Mucosa of gallbladder (tissue), 1 donor: ENCODE data around the gene WDR41. TPM values are rescaled to one million over a fixed set of nuclear protein-coding genes. Genes with fewer than 3 reads are reported as not detected.

Source experiments
- DNase-seq: peaks from one replicate; pipeline ENCODE4 v3.0.0-alpha.2; 2020; ENCODE audit warnings: low spot score
- total RNA-seq: library from RNA; stranded (reverse); gene quantifications from one replicate; pipeline ENCODE4 v1.2.1, GENCODE V29; 2021
- donor health status: DM: no; HTN: no; CAD: no.

Gene WDR41
- total RNA-seq, 1 donor from 2014 or later = 30.1 TPM

GRCh38 chr5:77448831-77449230 lies 43.3 kb downstream of the WDR41 start:
- DNase-seq = no peak

DNA sequence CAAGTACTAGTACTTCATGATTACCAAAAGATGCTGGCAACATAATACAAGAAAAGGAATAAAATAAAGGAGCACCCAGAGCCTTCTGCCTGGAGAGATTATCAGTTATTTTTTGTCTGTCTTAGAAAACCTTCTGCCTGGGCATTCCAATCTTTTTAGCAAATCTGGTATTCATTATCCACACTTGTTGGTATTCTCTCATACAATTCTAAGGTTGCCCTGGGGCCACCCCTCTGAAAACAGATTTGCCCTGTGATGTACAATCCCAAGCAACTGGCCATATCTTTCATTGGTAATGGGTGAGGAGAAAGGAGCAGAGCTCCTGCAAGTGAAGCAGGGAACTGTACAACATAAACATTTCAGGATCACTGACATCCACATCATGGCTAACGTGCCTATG lies 47.8 kb downstream of the WDR41 start:
- DNase-seq = no peak

GRCh38 chr5:77443670-77444069 lies 48.4 kb downstream of the WDR41 start:
- no peak for DNase-seq

GRCh38 chr5:77438071-77438470 lies 54.0 kb downstream of the WDR41 start:
- no peak for DNase-seq

GRCh38 chr5:77437194-77437593 lies 54.9 kb downstream of the WDR41 start:
- no peak for DNase-seq

DNA sequence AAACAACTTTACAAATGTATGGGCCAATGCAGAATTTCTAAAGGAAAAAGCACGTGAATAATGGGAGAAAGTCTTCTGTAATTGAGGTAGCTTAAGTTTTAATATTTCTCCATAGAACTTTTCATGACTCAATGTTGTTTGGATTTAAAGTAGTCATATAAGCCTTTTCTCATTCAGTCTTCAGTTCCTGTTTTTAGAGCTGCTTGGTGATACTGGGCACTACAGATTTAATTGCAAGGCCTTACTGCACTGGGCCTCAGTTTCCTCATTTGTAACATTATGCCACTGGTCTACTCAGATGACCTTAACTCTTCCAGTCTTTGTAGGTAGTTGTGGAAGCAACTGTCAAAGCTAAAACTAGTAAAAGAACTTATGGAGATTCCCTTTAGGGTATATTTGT lies 60.4 kb downstream of the WDR41 start:
- no peak for DNase-seq

GRCh38 chr5:77431286-77431685 lies 60.8 kb downstream of the WDR41 start:
- DNase-seq = no peak

- no peak for DNase-seq
Observed at GRCh38 chr5:77430726-77431125, 61.4 kb downstream of the WDR41 start.

DNA sequence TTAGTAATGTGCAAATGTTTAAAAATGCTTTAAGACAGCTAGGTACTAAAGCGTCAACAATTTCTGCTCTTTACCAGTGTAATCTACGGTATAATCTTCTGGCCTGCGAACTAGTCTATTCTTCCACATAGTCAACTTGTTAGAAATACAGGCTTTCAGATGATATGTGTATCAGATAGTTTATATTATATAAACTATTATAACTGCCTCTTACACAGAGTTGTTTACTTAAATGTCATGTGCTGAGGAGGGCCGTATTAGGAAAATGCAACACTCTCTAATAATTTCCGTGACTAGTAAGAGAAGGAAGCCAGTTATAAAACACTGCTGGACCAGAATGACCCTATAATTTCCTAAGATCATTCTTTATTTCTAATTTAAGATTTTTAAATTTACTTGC lies 63.6 kb downstream of the WDR41 start:
- no peak for DNase-seq

- no peak for DNase-seq
Observed at GRCh38 chr5:77427998-77428397, 64.1 kb downstream of the WDR41 start.

DNA sequence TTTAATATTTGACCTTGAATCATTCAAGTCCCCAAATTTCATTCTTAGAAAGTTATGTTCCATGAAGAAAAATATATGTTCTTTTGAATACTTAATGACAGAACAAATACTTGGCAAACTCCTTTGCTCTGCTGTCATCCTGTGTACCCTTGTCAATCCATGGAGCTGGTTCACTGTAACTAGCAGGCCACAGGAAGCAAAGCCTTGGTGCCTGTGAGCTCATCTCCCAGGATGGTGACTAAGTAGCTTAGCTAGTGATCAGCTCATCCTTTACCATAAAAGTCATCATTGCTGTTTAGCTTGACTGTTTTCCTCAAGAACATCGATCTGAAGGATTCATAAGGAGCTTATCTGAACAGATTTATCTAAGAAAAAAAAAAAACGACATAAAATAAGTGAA lies 65.4 kb downstream of the WDR41 start:
- DNase-seq = no peak

DNA sequence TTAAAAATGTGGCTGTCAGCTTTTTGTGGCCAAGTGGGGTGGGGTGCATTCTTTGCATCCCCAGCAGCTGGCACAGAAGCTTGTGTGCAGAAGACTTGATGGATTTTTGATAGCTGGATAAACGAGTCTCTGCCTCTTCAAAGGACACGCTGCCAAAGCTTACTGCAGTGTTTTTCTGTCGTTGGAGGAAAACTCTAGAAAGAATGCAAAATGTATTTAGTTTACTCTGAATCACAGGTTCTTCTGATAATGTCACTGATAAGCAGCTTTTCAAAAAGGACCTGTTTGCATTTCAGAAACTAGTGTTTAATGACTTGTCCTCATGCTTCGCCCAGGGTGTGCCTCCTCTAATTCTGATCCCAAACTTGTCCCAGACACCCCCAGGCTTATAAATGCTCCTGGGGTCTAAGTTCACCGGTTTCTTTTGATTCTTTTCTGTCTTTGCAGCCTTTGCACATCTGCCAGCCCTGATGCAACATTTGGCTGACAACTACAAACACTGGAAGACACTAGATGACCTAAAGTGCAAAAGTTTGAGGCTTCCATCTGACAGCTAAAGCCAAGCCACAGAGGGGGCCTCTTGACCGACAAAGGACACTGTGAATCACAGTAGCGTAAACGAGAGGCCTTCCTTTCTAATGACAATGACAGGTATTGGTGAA lies 66.0 kb downstream of the WDR41 start:
- no peak for DNase-seq

GRCh38 chr5:77425420-77425819 lies 66.7 kb downstream of the WDR41 start:
- DNase-seq = no peak

GRCh38 chr5:77424921-77425320 lies 67.2 kb downstream of the WDR41 start:
- DNase-seq = no peak

DNA sequence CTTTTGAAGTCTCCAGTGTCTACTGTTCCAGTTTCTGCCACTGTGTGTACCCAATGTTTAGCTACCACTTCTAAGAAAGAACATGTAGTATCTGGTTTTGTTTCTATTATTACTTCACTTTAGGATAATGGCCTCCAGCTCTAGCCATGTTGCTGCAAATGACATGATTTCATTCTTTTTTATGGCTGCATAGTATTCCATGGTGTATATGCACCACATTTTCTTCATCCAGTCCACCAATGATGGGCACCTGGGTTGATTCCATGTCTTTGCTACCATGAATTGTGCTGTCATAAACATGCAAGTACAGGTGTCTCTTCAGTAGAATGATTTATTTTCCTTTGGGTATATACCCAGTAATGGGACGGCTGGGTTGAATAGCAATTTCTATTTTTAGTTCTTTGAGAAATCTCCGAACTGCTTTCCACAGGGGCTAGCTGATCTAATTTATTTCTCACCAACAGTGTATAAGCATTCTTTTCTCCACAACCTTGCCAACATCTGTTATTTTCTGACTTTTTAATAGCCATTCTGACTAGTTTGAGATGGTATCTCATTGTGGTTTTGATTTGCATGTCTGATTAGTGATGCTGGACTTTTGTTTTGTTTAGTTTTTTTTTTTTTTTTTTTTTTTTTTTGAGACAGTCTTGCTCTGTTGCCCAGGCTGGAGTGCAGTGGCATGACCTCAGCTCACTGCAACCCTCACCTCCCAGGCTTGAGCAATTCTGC lies 68.9 kb downstream of the WDR41 start:
- DNase-seq = no peak

DNA sequence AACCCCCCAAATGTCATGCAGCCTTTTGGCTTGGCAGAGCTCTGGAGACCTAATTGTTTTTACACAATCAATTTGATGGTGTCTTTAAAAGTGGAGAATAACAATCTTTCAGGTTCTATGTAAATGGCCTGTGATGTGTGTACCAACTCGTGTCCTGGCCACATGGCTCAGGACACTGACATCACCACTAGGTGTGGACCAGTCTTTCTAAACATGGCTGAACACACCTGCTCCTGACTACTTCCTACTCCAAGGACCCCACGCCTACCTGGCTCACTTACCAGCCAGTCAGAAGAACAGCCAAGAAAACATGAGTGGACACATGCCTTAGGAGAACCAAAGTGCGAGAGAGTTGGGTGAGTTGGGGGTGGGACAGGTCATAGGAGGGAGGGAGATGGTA lies 71.2 kb downstream of the WDR41 start:
- DNase-seq = no peak

DNA sequence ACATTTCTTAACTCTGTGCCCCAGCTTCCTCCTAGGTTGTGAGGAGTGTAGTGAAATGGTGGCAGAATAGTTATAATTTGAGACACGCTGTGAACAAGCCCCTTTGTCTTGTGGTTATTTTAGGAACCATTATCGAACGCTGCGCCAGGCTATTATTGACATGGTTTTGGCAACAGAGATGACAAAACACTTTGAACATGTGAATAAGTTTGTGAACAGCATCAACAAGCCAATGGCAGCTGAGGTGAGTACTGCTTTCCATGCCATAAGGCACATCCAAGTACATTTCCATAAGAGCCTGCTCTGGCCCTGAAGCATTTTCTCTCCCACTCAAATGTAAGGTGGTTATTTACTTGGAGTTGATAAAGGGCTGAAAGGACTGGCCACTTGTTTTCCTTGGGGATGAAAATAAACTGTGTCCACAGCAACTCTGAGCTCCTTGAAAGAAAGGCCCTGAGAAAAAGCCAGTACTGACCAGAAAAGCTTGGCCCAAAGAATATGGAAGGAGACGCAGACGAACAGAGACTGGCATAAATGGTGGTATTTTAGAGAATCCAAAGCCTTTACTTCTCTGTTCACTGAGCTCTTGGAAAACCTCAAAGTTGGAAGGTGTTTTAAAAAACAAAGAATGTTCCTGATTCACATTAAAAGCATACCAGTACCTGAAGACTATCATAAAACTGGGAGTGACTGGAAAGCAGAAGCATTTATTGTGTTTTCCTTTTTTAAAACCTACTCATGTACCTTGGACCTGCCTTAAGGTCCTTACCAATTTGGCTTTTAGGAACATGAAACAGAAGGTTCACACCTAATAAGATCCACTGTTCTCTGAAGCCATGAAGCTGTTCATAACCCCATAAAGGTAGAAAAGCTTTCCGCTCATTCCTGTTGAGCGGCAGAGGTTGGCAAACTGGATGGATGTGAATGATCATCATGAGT lies 72.2 kb downstream of the WDR41 start:
- no peak for DNase-seq

DNA sequence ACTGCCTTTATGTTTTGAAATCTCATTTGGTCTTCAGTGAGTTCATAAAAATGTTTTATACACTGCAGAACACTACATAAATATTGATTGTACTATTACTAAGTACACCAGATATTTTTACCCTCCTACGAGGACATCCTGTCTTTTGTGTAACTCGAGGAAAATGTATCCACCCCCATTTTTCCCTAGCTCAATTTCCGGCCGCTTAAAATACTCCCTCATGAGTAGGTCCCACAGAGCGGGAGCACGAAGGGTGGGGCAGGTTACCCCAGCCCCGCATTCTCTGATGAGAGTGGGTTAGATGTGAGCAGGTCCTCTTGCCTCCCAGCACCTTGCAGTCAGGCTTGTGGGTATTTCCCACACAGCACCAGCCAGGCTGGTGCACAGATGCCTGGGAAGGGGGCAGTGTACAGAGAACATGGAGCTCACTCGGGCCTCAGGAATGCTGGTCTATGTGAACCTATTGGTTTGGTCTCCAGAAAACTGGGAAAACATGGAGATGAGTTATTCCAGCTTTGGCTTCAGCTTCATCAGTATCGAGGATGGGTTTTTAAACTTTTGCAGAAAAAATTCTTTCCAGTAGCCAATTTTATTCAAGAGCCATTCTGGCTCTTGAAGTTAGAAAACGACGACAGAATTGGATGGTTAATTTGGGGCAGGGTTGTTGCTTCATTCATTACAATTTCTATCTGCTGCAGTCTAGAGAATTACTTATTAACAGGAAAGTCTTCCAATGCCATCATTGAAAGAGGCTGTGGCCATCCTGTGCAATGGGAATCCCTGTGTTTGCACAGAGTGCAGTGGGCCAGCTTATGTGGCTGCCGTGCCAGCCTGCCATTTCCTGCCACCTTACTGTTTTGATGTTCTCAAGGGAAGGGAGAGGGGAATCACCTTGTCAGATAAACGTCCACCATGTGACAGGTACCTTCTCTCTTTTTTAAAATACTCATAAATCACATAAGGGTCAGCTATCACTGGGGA lies 73.2 kb downstream of the WDR41 start:
- no peak for DNase-seq

DNA sequence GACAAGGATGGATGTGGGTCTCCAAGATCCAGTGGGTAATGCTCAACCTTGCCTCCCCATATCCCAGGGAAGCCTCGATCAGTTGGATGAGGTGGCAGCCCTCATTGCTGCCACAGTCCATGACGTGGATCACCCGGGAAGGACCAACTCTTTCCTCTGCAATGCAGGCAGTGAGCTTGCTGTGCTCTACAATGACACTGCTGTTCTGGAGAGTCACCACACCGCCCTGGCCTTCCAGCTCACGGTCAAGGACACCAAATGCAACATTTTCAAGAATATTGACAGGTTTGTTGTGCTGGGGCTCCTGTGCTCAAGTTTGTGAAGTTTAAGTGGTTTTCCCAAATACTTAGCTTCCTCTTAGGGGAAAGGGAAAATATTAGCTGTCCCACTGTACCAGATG lies 74.0 kb downstream of the WDR41 start:
- no peak for DNase-seq

DNA sequence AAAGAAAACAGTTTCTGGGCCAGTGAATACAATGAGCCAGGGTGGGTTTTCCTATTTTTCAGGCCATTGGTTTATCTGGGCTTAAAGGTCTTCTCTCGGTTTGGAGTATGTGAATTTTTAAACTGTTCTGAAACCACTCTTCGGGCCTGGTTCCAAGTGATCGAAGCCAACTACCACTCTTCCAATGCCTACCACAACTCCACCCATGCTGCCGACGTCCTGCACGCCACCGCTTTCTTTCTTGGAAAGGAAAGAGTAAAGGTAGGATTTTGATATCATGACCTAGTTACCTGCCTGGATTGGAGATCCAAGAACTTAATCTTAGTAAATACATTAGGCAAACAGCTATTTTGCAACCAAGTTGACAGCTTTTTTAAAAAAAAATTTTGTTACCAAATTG lies 79.1 kb downstream of the WDR41 start:
- no peak for DNase-seq

DNA sequence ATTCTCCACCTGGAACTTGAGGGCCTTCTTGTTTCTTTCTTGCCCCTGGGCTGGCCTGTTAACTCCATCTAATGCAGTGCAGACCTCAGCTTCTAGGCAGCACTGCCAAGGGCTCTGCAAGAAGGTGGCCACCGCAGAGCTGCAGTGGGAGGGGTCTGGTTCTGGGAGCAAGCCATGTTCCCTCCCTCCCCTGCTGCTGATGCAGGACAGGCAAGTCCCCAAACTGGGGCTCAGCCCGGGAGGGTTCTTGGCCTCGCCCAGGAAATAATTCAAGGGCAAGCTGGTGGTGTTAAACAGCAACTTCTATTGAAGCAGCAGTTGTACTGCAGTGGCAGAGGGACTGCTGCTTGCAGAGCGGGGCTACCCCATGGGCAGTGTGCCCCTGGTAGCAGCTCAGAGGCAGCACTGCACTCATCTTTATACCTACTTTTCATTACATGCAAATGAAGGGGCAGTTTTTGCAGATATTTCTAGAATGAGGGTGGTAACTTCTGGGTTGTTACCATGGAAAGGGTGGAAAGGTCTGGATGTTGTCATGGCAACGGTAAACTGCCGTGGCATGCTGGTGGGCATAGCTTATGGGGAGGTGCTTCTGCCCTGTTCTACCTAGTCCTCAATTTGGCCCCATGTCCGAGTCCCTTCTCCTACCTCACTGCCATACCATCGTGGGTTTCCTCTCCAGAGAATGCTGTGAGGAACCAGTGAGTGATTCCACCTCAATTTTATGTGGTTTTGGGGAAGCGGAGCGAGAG lies 82.1 kb downstream of the WDR41 start:
- DNase-seq = no peak
